HepG2 (cell line): Measurements from ENCODE around the gene MEGF6. TPM values are rescaled to one million over a fixed set of nuclear protein-coding genes. Genes with fewer than 3 reads are reported as not detected.

ENCODE experiments used
- ARNT ChIP-seq: fragments of 450-650 bp; IDR thresholded peaks from 2 replicates; pipeline ENCODE4 v1.6.1; 2017
- DMTF1 ChIP-seq: sonication (generic); formaldehyde crosslinking; IDR thresholded peaks from 2 replicates; pipeline ENCODE4 v1.4.0; 2020; ENCODE audit warnings: mild to moderate bottlenecking, missing genetic modification reagents
- HCFC1 ChIP-seq: fragments of 150-350 bp; IDR thresholded peaks from 2 replicates; pipeline ENCODE4 v1.6.1; 2014; ENCODE audit warnings: low read depth, low read length
- IRX3 ChIP-seq: sonication (generic); formaldehyde crosslinking; IDR thresholded peaks from 2 replicates; pipeline ENCODE4 v1.8.1; 2023; ENCODE audit warnings: mild to moderate bottlenecking, low read depth, missing genetic modification reagents, borderline replicate concordance
- MXD1 ChIP-seq: sonication (generic); formaldehyde crosslinking; IDR thresholded peaks from 2 replicates; pipeline ENCODE4 v1.4.0; 2020; ENCODE audit warnings: mild to moderate bottlenecking, missing genetic modification reagents
- NKX3-1 ChIP-seq: sonication (generic); formaldehyde crosslinking; IDR thresholded peaks from 2 replicates; pipeline ENCODE4 v1.5.0; 2020; ENCODE audit warnings: missing genetic modification reagents
- PRDM10 ChIP-seq: sonication (generic); formaldehyde crosslinking; IDR thresholded peaks from 2 replicates; pipeline ENCODE4 v1.4.0; 2020; ENCODE audit warnings: low read depth, missing genetic modification reagents
- SAP130 ChIP-seq: IDR thresholded peaks from 2 replicates; pipeline ENCODE4 v1.6.1; 2016; ENCODE audit warnings: low read depth
- SNAPC2 ChIP-seq: sonication (generic); formaldehyde crosslinking; IDR thresholded peaks from 2 replicates; pipeline ENCODE4 v1.8.1; 2022; ENCODE audit warnings: mild to moderate bottlenecking, missing genetic modification reagents
- SRSF4 ChIP-seq: fragments of 200-400 bp; formaldehyde crosslinking; IDR thresholded peaks from one replicate; pipeline ENCODE4 v1.6.1; 2018; ENCODE audit warnings: mild to moderate bottlenecking, low read depth, low read length, moderate library complexity; ENCODE audit not compliant: poor library complexity, severe bottlenecking
- SRSF9 ChIP-seq: fragments of 200-400 bp; formaldehyde crosslinking; IDR thresholded peaks from 2 replicates; pipeline ENCODE4 v1.6.1; 2018; ENCODE audit warnings: borderline replicate concordance, mild to moderate bottlenecking, low read depth, low read length; ENCODE audit not compliant: insufficient read depth, poor library complexity, severe bottlenecking
- THAP7 ChIP-seq: sonication (generic); formaldehyde crosslinking; IDR thresholded peaks from 2 replicates; pipeline ENCODE4 v1.8.1; 2023; ENCODE audit warnings: mild to moderate bottlenecking, missing genetic modification reagents
- YY1 ChIP-seq: IDR thresholded peaks from 2 replicates; pipeline ENCODE4 v1.6.1; 2011; ENCODE audit warnings: low read length, low read depth, moderate library complexity, mild to moderate bottlenecking; ENCODE audit not compliant: insufficient read depth, insufficient replicate concordance
- ZFP91 ChIP-seq: sonication (generic); formaldehyde crosslinking; IDR thresholded peaks from 2 replicates; pipeline ENCODE4 v1.9.0; 2022; ENCODE audit warnings: missing genetic modification reagents, mild to moderate bottlenecking, borderline replicate concordance
- ZNF281 ChIP-seq: sonication (generic); formaldehyde crosslinking; IDR thresholded peaks from 2 replicates; pipeline ENCODE4 v1.4.0; 2020; ENCODE audit warnings: missing genetic modification reagents, borderline replicate concordance
- ZNF563 ChIP-seq: sonication (generic); formaldehyde crosslinking; IDR thresholded peaks from 2 replicates; pipeline ENCODE4 v1.8.0; 2022; ENCODE audit warnings: mild to moderate bottlenecking, moderate library complexity, missing genetic modification reagents
- ZNF772 ChIP-seq: sonication (generic); formaldehyde crosslinking; IDR thresholded peaks from 2 replicates; pipeline ENCODE4 v1.5.0; 2020; ENCODE audit warnings: mild to moderate bottlenecking, missing genetic modification reagents
- polyA plus RNA-seq, 8 experiments: library from polyadenylated mRNA; depleted of rRNA in 3 of 8; stranded (reverse) in 7 of 8; unstranded in 1 of 8; fragments of >200 nt; fragmentation: Illumina TruSeq in 4 of 8; extraction: Trizol in 4 of 8; gene quantifications; 2 replicates each; pipeline versions ENCODE4 v1.2.1 to v1.2.3, GENCODE V29; 2011 to 2016; ENCODE audit warnings: low read depth in 4 of 8, missing spikeins in 1 of 8, mixed read lengths in 1 of 8; ENCODE audit not compliant: insufficient read depth in 1 of 8
- total RNA-seq, 5 experiments: library from RNA; depleted of rRNA; stranded (reverse); fragments of >200 nt; fragmentation: Illumina TruSeq; extraction: Trizol; gene quantifications; 2 replicates each; pipeline ENCODE4 v1.2.3, GENCODE V29; 2016; ENCODE audit warnings: low read depth in 1 of 5

Gene MEGF6
- total and polyA plus RNA-seq, 2 of the 13 experiments (the other 11 are each of a cell fraction or from before 2014, with no cell fraction given): 1.9 TPM

- TF ChIP-seq ZNF281 (CRISPR knock-in tag) (peak; percentile 71; the same call in 1 of the 2 replicates), NKX3-1 (no peak), ZFP91 (CRISPR knock-in tag) (no peak), SNAPC2 (CRISPR knock-in tag) (no peak), ZNF563 (CRISPR knock-in tag) (peak; percentile 72), PRDM10 (peak; percentile 97), DMTF1 (no peak), ZNF772 (CRISPR knock-in tag) (0 out of 2 replicates have a peak, but pooled peaks have one; percentile 21), SAP130 (peak; percentile 57), IRX3 (CRISPR knock-in tag) (0 out of 2 replicates have a peak, but pooled peaks have one; percentile 37), SRSF4 (no peak), ARNT (no peak), MXD1 (CRISPR knock-in tag) (no peak), SRSF9 (no peak), YY1 (peak; percentile 4), HCFC1 (no peak), THAP7 (CRISPR knock-in tag) (no peak)
These were observed 154.8 kb downstream of the MEGF6 start (continued) for GRCh38 chr1:3456449-3456963.
